AG09309 (cell line): ENCODE data around the gene FOXN3.
"Not testable (repeated sequence)": the region's sequence is repeated elsewhere in the genome, so short reads cannot be mapped to it uniquely, and the experiment has no call there.

Experiments
- DNase-seq: peaks from one replicate; pipeline ENCODE4 v3.0.0-alpha.2; 2010; ENCODE audit warnings: low read depth
- H3K4me3 ChIP-seq: 2 replicates; pipeline ENCODE4 v1.5.1; 2011; ENCODE audit warnings: mild to moderate bottlenecking, low read depth, low read length, moderate library complexity; ENCODE audit not compliant: control insufficient read depth
- TF ChIP-seq, protein P1 (sequence below): IDR thresholded peaks from 2 replicates; pipeline ENCODE4 v1.5.1; 2011; ENCODE audit warnings: mild to moderate bottlenecking, low read depth, low read length, inconsistent platforms; ENCODE audit not compliant: insufficient read depth, control insufficient read depth; ENCODE audit errors: missing control alignments

The FOXN3 gene

DNA sequence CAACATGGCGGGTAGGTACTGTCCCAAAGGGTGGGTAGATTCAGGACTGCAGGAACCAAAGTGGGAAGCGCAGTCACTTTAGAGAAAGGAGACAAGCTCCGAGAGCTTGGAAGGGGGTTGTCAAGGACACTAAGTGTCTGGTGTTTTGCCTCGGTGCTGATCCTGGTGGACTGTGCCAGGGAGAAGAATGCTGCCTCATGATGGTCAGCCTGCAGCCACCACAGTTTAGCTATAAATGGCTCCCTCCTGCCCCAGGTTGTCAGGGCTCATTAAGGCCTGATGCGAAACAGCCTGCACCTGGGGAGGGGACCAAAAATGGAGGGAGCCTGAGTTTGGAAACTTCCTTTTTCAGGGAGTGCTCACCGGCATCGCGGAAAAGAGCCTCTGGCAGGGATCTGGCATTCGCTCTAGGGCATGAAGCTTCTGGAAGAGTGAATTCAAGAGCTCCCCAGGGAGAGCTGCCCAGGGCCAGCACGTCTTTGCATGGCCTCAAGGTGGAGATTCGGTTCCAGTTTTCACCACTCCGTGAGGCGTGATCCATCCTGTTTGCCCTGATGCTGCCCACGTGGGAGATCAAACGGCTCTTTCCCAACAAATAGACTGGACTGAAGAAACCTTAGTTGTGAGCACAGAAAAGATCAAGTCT lies 164.0 kb downstream of the FOXN3 start:
- TF ChIP-seq, protein P1, sequence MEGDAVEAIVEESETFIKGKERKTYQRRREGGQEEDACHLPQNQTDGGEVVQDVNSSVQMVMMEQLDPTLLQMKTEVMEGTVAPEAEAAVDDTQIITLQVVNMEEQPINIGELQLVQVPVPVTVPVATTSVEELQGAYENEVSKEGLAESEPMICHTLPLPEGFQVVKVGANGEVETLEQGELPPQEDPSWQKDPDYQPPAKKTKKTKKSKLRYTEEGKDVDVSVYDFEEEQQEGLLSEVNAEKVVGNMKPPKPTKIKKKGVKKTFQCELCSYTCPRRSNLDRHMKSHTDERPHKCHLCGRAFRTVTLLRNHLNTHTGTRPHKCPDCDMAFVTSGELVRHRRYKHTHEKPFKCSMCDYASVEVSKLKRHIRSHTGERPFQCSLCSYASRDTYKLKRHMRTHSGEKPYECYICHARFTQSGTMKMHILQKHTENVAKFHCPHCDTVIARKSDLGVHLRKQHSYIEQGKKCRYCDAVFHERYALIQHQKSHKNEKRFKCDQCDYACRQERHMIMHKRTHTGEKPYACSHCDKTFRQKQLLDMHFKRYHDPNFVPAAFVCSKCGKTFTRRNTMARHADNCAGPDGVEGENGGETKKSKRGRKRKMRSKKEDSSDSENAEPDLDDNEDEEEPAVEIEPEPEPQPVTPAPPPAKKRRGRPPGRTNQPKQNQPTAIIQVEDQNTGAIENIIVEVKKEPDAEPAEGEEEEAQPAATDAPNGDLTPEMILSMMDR = no peak
- no peak for DNase-seq
- no peak overlapping the region for H3K4me3 ChIP-seq

DNA sequence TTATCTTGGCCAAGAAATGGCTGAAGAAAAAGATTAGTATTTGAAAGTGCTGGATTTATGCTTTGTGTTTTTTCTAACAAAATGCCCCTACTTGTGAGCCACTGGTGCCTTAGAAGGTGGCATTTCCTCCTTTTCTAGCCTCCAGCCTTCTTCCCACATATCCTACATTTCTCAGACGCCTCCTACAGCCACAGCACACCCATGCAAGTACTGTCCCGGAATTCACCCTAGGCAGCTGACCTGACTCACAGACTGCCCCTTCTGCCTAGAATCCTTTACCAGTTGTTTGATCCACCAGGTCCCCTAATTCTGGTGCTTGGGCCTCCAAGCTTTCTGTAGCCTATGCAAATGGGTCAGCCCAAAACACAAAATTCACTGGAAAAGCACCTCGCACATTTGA lies 166.0 kb downstream of the FOXN3 start:
- DNase-seq = no peak
- H3K4me3 ChIP-seq = no peak overlapping the region
- TF ChIP-seq, protein P1 = peak; percentile 2

DNA sequence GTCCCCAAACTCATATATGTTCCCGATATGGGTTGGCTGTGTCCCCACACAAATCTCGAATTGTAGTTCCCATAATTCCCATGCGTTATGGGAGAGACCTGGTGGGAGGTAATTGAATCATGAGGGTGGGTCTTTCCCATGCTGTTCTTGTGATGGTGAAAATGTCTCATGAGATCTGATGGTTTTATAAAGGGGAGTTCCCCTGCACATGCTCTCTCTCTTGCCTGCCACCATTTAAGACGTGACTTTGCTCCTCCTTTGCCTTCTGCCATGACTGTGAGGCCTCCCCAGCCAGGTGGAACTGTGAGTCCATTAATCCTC lies 166.4 kb downstream of the FOXN3 start:
- not testable (repeated sequence) for DNase-seq, H3K4me3 ChIP-seq

DNA sequence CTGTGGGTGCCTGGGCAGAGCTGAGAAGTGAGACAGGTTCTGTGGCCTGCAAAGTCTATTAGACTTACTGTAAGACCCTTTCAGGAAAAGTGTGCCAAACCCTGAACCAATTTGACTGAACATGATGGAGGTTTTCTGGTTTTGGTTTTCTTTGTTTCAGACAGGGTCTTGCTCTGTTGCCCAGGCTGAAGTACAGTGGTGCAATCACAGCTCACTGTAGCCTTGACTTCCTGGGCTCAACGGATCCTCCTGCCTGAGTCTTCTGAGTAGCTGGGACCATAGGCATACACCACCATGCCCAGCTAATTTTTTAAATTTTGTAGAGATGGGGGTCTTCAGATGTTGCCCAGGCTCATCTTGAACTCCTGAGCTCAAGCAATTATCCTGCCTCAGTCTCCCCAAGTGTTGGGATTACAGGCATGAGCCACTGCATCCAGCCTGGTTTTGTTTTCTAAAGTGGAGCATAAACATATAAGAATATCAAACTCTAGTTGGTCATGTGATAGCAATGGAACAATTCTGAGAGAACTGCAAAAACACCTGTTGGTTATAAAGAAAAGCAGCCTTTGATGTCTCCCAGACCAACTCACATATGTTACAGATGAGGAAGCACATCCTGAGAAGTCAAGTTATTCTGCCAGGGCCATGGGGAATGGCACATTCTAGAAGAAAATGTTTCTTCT lies 166.9 kb downstream of the FOXN3 start:
- no peak for DNase-seq
- H3K4me3 ChIP-seq = no peak overlapping the region
- TF ChIP-seq, protein P1 = no peak

DNA sequence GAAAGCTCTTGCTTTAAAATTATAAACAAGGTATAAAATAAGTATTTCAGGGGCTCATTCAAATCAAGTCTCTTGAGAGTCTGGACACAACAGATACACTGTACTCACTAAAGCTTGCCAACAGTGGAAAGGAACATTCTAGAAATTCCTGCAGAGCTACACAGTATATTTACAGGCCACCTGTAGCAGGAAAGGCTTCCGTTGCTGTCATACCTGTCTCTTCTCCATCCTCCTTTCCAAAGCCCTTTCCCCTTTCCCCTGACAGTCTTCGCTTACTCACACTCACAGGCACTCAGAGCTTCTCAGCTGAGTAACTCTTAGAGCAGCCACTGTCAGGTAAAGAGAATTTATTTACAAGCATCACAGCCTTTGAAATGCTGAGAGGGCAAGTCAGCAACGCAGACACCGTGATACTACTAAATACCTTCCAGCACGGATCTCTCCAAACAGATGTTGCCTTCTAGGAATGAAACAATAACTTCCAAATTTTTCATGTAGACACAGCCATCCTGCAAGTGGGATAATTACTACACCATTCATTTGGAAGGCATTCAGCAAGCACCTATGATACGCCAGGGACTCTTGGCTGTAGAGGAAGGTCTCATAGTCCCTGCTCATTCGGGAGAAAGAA lies 167.9 kb downstream of the FOXN3 start:
- no peak overlapping the region for H3K4me3 ChIP-seq
- TF ChIP-seq, protein P1 = no peak
- DNase-seq = no peak

DNA sequence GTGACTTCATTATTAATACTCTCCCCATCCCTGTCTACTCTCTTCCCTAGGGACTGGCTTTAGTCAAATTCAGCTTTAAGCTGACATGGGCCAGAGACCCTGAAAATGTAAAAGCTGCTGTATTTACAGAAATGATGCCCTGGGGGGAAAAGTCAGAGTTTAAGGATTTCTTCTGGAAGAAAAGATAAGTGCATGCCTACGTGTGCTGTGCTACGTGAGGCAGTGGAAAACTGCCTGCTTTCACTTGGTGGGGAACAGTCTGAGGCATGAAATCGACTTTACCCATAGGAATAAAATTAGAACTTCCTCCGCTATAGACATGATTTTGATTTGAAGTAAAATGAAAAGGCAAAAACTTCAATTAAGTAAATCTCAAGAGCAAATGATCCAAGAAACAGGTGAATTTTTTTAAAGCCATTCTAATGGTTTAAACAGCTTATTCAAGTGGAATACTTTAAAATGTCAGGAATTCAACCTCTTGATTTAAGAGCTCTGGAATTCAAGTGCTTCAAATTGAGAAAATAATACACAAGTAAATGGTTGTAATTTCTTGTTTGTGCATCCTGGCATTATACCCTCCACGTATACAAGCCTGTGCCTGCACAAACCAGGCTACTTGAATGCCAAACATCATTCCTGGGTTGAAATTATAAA lies 168.5 kb downstream of the FOXN3 start:
- H3K4me3 ChIP-seq = no peak overlapping the region
- TF ChIP-seq, protein P1 = no peak
- no peak for DNase-seq
